Measurements from ENCODE around the gene ACBD6.

ACBD6 gene

GRCh38 chr1:180288940-180289339 is 213.4 kb downstream of the ACBD6 start:
- DNase-seq, result no peak

- DNase-seq, result no peak
Observed at GRCh38 chr1:180287988-180288705, 214.2 kb downstream of the ACBD6 start.

- no peak for DNase-seq
Observed at GRCh38 chr1:180286417-180286816, 216.0 kb downstream of the ACBD6 start.

GRCh38 chr1:180283098-180283497 is 219.3 kb downstream of the ACBD6 start:
- no peak for DNase-seq

DNA sequence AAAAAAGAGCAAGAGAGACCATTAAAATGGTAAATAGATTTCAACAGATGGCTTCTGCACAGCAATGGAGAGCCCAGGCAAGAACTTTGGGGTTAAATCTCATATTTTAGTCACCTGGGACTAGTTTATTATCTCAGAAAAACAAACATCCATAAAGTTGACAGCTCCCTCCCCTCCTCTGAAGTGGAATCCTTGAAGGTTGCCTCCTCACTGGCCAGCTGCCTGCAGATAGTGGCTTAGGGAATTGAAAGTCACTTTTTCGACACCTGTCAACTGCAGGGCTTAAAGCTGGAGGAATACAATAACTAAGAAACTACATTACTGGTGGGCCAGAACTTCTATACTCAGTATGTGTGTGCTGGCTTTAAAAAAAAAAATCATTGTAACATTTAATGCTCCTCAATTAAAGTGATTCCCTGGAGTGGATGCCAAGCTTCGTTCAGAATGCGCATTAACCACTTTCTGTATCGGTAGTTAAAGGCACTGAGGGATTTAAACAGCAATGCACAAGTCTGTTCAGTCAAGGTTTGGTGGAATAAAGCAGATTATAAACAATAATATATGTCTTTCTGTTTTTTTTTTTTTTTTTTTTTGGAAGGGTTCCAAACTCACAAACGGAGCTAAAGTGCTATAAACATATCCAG is 219.9 kb downstream of the ACBD6 start:
- no peak for DNase-seq

DNA sequence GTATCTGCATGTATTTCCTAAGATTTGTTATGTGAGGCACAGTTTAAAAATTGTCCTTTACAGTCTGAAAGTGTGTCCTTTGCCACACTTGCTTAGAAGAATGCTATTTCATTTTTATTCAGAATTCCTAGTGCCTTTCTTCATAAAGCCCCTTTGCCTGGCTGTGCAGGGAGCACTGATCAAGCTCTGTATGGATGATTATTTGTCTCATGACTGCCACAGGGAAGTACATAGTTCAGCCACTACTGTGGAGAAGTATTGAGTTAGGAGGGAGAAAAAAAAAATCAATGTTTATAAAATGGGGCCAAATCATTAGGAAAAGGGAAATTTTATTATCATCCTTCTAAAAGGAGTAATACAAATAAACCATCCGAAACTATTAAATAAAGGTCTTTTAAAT is 220.9 kb downstream of the ACBD6 start:
- DNase-seq, result no peak

GRCh38 chr1:180280617-180281016 is 221.8 kb downstream of the ACBD6 start:
- DNase-seq, result no peak

- no peak for DNase-seq
Observed at GRCh38 chr1:180279651-180280050, 222.7 kb downstream of the ACBD6 start.

DNA sequence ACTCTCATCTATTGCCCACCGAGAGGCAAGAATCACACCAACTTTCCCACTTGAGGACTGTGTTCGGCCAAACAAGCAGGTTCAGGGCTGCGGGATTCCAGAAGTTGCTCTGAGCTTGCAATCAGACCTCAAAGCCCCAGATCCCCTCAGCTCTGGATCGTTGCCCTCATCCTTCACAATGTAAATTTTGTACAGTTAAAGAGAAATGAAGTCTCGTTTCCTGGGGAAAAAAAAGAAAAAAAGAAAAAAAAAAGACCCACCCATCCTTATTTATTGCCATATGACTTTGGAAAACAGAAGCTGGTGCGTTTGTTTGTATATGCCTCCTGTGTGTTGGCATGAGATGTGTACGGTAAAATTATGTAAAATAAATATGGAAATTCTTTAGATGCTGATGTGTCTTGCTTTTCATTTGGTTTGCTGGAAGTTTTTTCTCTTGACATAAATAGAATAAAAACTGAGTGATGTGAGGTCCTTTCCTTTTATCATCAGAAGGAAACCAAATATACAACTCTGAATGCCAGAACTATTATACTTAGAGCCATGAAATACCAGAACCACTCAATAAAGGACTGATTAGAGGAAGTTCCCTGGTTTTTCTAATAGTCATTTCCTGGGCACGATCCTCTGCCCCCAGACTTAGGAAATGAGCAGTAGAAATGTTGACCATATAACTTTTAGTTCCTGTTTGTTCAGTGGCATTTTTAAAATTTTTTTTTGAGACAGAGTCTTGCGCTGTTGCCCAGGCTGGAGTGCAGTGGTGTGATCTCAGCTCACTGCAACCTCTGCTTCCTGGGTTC is 223.6 kb downstream of the ACBD6 start:
- DNase-seq, result no peak

DNA sequence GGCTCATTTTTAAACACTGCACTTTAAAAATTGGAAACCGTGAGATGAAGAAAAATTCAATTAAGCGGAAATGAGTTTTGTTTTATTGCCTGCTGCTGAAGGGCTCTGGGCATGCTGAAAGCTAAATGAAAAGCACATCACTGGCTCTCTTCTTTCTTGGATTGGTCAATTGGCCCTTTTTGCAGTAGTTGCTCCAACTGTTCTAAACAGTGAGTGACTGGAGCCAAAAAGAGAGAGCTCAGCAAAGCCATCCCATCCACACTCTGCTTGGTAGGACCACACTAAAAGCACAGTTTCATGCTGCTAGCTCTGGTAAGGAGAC is 224.2 kb downstream of the ACBD6 start:
- no peak for DNase-seq

- no peak for DNase-seq
Observed at GRCh38 chr1:180277476-180278193, 224.7 kb downstream of the ACBD6 start.

- no peak for DNase-seq
Observed at GRCh38 chr1:180275726-180276125, 226.7 kb downstream of the ACBD6 start.

GRCh38 chr1:180274221-180274620 is 228.2 kb downstream of the ACBD6 start:
- DNase-seq, result no peak

DNA sequence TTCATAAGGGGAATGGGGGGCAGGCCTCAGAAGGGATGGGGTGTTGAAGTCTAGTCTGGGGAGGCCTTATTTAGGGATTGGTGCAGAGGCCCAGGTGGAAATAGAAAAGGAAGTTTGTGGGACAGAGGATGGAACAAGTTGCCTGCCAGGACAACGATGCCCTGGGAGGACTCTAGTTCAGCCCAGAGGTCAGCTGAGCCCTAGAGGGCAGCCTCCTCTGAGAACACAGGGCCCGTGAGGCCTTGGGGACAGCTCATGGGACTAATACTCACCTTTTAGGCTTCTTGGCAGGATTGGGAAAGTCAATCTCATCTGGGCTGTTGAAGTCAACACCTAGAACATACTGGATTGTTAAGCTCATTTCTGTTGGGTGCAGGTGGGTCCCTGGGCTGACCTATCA is 229.3 kb downstream of the ACBD6 start:
- DNase-seq, result no peak

GRCh38 chr1:180272395-180272794 is 230.0 kb downstream of the ACBD6 start:
- DNase-seq, result no peak

- no peak for DNase-seq
Observed at GRCh38 chr1:180271272-180272255, 230.8 kb downstream of the ACBD6 start.

DNA sequence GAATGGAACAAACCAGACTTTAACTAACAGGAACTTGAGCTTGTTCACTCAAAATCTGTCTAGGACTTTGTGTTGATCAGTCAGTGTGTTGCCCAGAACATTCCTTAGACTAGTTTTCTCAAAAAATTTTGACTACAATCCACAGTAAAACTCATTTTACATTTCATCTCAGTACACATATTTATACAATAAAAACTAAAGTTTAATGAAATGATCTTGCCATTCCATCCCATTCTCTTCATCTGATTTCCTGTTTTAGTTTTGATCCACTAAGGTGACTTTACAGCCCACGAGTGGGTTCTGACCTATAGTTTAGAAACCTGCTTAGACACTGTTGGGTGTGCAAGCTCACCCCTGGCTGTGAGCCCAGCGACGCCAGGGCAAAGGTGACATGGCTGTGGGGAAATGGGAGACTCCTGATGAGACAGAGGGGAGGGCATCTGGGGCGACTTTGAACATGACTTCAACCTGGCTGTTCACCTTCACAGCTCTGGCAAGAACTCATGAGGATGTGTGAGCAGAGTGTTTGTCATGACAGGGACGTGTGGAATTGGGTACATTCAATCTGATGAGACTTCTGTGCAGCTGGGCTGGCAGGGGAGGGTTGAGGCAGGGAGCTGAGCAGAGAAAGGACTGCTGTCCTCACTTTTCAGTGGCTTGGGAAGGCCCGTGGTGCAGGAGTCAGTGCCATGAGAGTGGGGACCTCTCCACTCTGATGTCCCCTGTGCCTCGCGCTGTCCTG is 231.7 kb downstream of the ACBD6 start:
- no peak for DNase-seq

- DNase-seq, result no peak
Observed at GRCh38 chr1:180269645-180270529, 232.5 kb downstream of the ACBD6 start.

GRCh38 chr1:180268556-180269075 is 233.8 kb downstream of the ACBD6 start:
- DNase-seq, result no peak
